Mesenchymal stem cell (in vitro differentiated cells and primary cell): ENCODE results near the gene PASD1.
"Not testable (repeated sequence)": the region's sequence is repeated elsewhere in the genome, so short reads cannot be mapped to it uniquely, and the experiment has no call there.

ENCODE experiments used
- DNase-seq: peaks from one replicate; pipeline ENCODE4 v3.0.0-alpha.2; 2013
- H2AFZ ChIP-seq: one replicate; pipeline ENCODE4 v1.6.1; 2013; ENCODE audit warnings: low read depth, mild to moderate bottlenecking, control low read depth, inconsistent platforms, low read length, moderate library complexity
- H2AK5ac ChIP-seq: 2 replicates; pipeline ENCODE4 v1.6.1; 2013; ENCODE audit warnings: low read length, moderate library complexity, mild to moderate bottlenecking, inconsistent platforms; ENCODE audit not compliant: severe bottlenecking
- H2BK120ac ChIP-seq: one replicate; pipeline ENCODE4 v1.6.1; 2013; ENCODE audit warnings: low read depth, mild to moderate bottlenecking, inconsistent platforms, low read length, moderate library complexity
- H2BK12ac ChIP-seq, 2 experiments: one replicate each; pipeline ENCODE4 v1.6.1; 2013; ENCODE audit warnings: inconsistent platforms in 2 of 2, low read length in 2 of 2, mild to moderate bottlenecking in 2 of 2, moderate library complexity in 2 of 2, control low read depth in 1 of 2
- H2BK15ac ChIP-seq: one replicate; pipeline ENCODE4 v1.6.1; 2013; ENCODE audit warnings: mild to moderate bottlenecking, low read depth, inconsistent platforms; ENCODE audit not compliant: poor library complexity, severe bottlenecking
- H2BK5ac ChIP-seq: 2 replicates; pipeline ENCODE4 v1.6.1; 2013; ENCODE audit warnings: low read depth, mild to moderate bottlenecking, low read length, control low read depth, inconsistent platforms; ENCODE audit not compliant: poor library complexity, severe bottlenecking
- H3K14ac ChIP-seq, 2 experiments: one replicate each; pipeline ENCODE4 v1.6.1; 2013; ENCODE audit warnings: inconsistent platforms in 2 of 2, low read length in 2 of 2, control low read depth in 1 of 2, mild to moderate bottlenecking in 1 of 2, moderate library complexity in 1 of 2
- H3K18ac ChIP-seq, 2 experiments: one replicate each; pipeline ENCODE4 v1.6.1; 2013; ENCODE audit warnings: inconsistent platforms in 2 of 2, low read length in 2 of 2, control low read depth in 1 of 2, low read depth in 1 of 2, mild to moderate bottlenecking in 1 of 2
- H3K23ac ChIP-seq, 2 experiments: one replicate each; pipeline ENCODE4 v1.6.1; 2013; ENCODE audit warnings: inconsistent platforms in 2 of 2, low read length in 2 of 2, mild to moderate bottlenecking in 2 of 2, moderate library complexity in 2 of 2, control low read depth in 1 of 2
- H3K27ac ChIP-seq: 2 replicates; pipeline ENCODE4 v1.5.1; 2013; ENCODE audit warnings: mild to moderate bottlenecking, moderate library complexity, low read length, control low read depth, inconsistent platforms; ENCODE audit not compliant: poor library complexity, severe bottlenecking
- H3K27me3 ChIP-seq, 2 experiments: 2 replicates each; pipeline versions ENCODE4 v1.6.1 to v1.7.0; 2013; ENCODE audit warnings: low read length in 2 of 2, mild to moderate bottlenecking in 2 of 2, moderate library complexity in 2 of 2, control low read depth in 1 of 2, inconsistent platforms in 1 of 2; ENCODE audit not compliant: control insufficient read depth in 1 of 2, insufficient read depth in 1 of 2
- H3K36me3 ChIP-seq, 2 experiments: 2 replicates each; pipeline versions ENCODE4 v1.6.1 to v1.7.0; 2013; ENCODE audit warnings: low read length in 2 of 2, control low read depth in 1 of 2, inconsistent platforms in 1 of 2, low read depth in 1 of 2, mild to moderate bottlenecking in 1 of 2; ENCODE audit not compliant: insufficient read depth in 2 of 2, control insufficient read depth in 1 of 2
- H3K4ac ChIP-seq, 2 experiments: one replicate each; pipeline ENCODE4 v1.6.1; 2013; ENCODE audit warnings: inconsistent platforms in 2 of 2, low read length in 2 of 2, mild to moderate bottlenecking in 2 of 2, moderate library complexity in 2 of 2, control low read depth in 1 of 2, low read depth in 1 of 2
- H3K4me1 ChIP-seq: 2 replicates; pipeline ENCODE4 v1.6.1; 2013; ENCODE audit warnings: low read depth, low read length, control low read depth; ENCODE audit not compliant: control insufficient read depth, insufficient read depth
- H3K4me2 ChIP-seq: 2 replicates; pipeline ENCODE4 v1.6.1; 2013; ENCODE audit warnings: low read length, mild to moderate bottlenecking, inconsistent platforms; ENCODE audit not compliant: poor library complexity, severe bottlenecking
- H3K4me3 ChIP-seq, 2 experiments: 2 replicates each; pipeline versions ENCODE4 v1.5.1 to v1.7.0; 2013; ENCODE audit warnings: low read length in 2 of 2, mild to moderate bottlenecking in 2 of 2, control low read depth in 1 of 2, low read depth in 1 of 2; ENCODE audit not compliant: insufficient read depth in 1 of 2
- H3K79me1 ChIP-seq: replicated peaks from 2 replicates; pipeline ENCODE4 v1.6.1; 2013; ENCODE audit warnings: mild to moderate bottlenecking, control low read depth, low read length, inconsistent platforms; ENCODE audit not compliant: poor library complexity, severe bottlenecking
- H3K9ac ChIP-seq: 2 replicates; pipeline ENCODE4 v1.7.0; 2013; ENCODE audit warnings: mild to moderate bottlenecking, low read length, moderate library complexity
- H3K9me3 ChIP-seq: 2 replicates; pipeline ENCODE4 v1.7.0; 2013; ENCODE audit warnings: mild to moderate bottlenecking, low read length; ENCODE audit not compliant: control insufficient read depth
- H4K8ac ChIP-seq: one replicate; pipeline ENCODE4 v1.6.1; 2013; ENCODE audit warnings: inconsistent platforms, mild to moderate bottlenecking, low read length, moderate library complexity
- H4K91ac ChIP-seq: one replicate; pipeline ENCODE4 v1.6.1; 2013; ENCODE audit warnings: mild to moderate bottlenecking, low read length, inconsistent platforms
- WGBS: methylation state at CpG from one replicate; pipeline ENCODE4 v1.1.7; 2013; ENCODE audit warnings: mixed read lengths; 5-methylcytosine and 5-hydroxymethylcytosine counted together

PASD1 gene

GRCh38 chrX:151543706-151544105 is 19.8 kb upstream of the PASD1 start:
- WGBS: 35% methylated on average over 1 of the region's 2 CpGs
- no peak for DNase-seq
- Histone ChIP-seq H3K4ac (no peak overlapping the region), H2AFZ (no peak overlapping the region), H3K9me3 (no peaks in the 10 kb centered on the region), H3K4me2 (no peak overlapping the region), H4K8ac (no peak overlapping the region), H3K23ac (no peak overlapping the region), H4K91ac (no peak overlapping the region), H3K4me3 (no peak overlapping the region), H2AK5ac (no peak overlapping the region), H2BK120ac (no peak overlapping the region), H3K4me1 (no peaks in the 10 kb centered on the region), H2BK12ac (no peak overlapping the region), H3K14ac (no peak overlapping the region), H2BK5ac (no peak overlapping the region), H3K27me3 (peaks cover 0 to 8% of the 10 kb centered on the region in 2 experiments), H3K18ac (no peak overlapping the region), H3K79me1 (no peaks in the 10 kb centered on the region), H3K27ac (no peak overlapping the region), H3K36me3 (no peaks in the 10 kb centered on the region), H3K9ac (no peak overlapping the region), H2BK15ac (no peak overlapping the region)

DNA sequence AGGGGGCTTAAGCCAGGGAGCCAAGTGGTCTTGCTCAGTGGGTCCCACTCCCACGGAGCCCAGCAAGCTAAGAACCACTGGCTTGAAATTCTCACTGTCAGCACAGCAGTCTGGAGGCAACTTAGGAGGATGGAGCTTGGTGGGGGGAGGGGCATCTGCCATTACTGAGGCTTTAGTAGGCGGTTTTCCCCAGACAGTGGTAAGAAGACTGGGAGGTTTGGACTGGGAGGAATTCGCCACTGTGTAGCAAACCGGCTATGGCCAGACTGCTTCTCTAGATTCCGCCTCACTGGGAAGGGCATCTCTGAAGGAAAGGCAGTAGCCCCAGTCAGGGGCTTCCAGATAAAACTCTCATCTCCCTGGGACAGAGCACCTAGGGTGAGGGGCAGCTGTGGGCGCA is 17.2 kb upstream of the PASD1 start:
- not testable (repeated sequence) for H3K23ac ChIP-seq, H3K4me3 ChIP-seq, H3K14ac ChIP-seq, H3K4me1 ChIP-seq, H3K36me3 ChIP-seq, H2BK5ac ChIP-seq, H3K4ac ChIP-seq, H2AFZ ChIP-seq, H2AK5ac ChIP-seq, DNase-seq, H3K9me3 ChIP-seq, H4K91ac ChIP-seq, H3K4me2 ChIP-seq, H2BK12ac ChIP-seq, H3K79me1 ChIP-seq, H2BK120ac ChIP-seq, H2BK15ac ChIP-seq, H3K18ac ChIP-seq, H3K27me3 ChIP-seq, H4K8ac ChIP-seq, H3K27ac ChIP-seq, H3K9ac ChIP-seq
- WGBS: 74% methylated on average over 6 of the region's 6 CpGs

GRCh38 chrX:151551176-151551575 is 12.3 kb upstream of the PASD1 start:
- H2AFZ ChIP-seq, H3K4me3 ChIP-seq, H2BK15ac ChIP-seq, H3K18ac ChIP-seq, H3K23ac ChIP-seq, H3K27ac ChIP-seq, H3K9me3 ChIP-seq, H4K91ac ChIP-seq, H3K27me3 ChIP-seq, H3K36me3 ChIP-seq, H3K4ac ChIP-seq, H2AK5ac ChIP-seq, H2BK120ac ChIP-seq, H3K9ac ChIP-seq, H2BK5ac ChIP-seq, DNase-seq, H4K8ac ChIP-seq, H3K14ac ChIP-seq, H2BK12ac ChIP-seq, H3K4me1 ChIP-seq, H3K4me2 ChIP-seq, H3K79me1 ChIP-seq: not testable (repeated sequence)
- no CpG with 5 or more reads among the region's 25 CpGs for WGBS

DNA sequence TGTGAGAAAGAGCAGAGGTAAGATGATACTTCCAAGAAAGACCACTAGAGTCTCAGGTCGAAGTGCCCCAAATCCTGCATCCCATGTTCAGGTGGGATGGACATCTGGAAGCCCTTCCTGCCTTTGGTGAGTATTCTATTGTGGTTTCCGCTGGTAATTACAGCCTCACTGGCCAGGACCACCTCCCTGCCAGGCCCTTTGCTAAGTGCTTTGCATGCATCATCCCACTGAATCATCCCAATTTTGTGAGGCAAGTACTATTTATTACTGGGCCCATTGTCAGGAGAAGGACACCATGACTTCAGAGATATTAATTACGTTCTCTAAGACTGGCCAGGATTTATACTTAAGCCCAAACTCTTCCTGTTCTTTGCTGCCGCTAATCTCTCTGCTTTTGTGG is 10.7 kb upstream of the PASD1 start:
- no peak overlapping the region for H3K27ac ChIP-seq
- H3K9ac ChIP-seq: no peak overlapping the region
- no peak overlapping the region for H4K91ac ChIP-seq
- no peaks in the 10 kb centered on the region for H3K9me3 ChIP-seq
- H3K14ac ChIP-seq: no peak overlapping the region
- no peak overlapping the region for H2BK12ac ChIP-seq
- H3K23ac ChIP-seq: no peak overlapping the region
- H2AFZ ChIP-seq: no peak overlapping the region
- H3K18ac ChIP-seq: no peak overlapping the region
- DNase-seq: no peak
- H2BK15ac ChIP-seq: no peak overlapping the region
- no peaks in the 10 kb centered on the region for H3K4me1 ChIP-seq
- H2BK120ac ChIP-seq: no peak overlapping the region
- no peaks in the 10 kb centered on the region for H3K79me1 ChIP-seq
- no peak overlapping the region for H2BK5ac ChIP-seq
- H3K4me3 ChIP-seq: no peak overlapping the region
- no peaks in the 10 kb centered on the region for H3K27me3 ChIP-seq
- no peak overlapping the region for H3K4me2 ChIP-seq
- 58% methylated on average over 2 of the region's 4 CpGs for WGBS
- no peaks in the 10 kb centered on the region for H3K36me3 ChIP-seq
- H3K4ac ChIP-seq: no peak overlapping the region
- no peak overlapping the region for H2AK5ac ChIP-seq
- H4K8ac ChIP-seq: no peak overlapping the region
